Stimulated activated CD4-positive, alpha-beta T cell treated with anti-CD3 and anti-CD28 coated beads, TNF-alpha, amount 100 ng/mL, for 4 hours (primary cell): ENCODE data around the gene ARHGAP36.

Experiments
- DNase-seq, 3 experiments: peaks; one replicate each; pipeline ENCODE4 v3.0.0-alpha.2; 2020; ENCODE audit warnings: low read depth in 3 of 3

Gene ARHGAP36

DNA sequence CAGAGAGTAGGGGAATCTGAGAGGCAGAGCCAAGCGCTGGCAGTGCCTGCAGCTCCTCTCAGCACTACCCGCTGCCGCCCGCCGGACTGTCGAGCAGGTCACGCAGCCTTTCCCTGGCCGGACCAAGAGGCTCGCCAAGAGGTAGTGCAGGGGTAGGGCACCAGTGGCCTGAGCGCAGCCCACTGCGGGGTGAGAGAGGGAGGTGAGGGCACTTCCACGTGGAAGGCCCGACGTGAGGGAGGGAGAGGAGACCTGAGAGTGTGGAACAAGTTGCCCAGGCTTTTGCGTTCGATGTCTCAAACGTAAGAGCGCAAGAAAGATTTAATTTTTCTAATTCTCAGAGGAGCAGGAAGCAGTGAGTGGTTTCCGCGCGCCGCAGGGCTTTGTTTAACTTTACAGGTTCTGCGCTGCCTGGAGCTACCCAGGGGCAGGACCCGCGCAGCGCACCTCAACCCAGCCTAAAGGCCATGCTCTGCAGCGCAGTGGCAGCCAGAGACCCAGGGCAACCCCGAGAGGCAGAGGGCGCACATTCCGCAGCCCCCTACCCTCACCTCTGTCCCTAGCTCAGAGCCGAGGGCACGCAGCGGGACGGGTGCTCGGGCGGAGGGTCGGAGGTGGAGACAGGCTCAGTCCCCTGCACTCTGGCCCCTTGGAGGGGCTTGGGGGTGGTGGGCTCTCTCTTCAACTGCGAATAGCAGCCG lies 14.9 kb downstream of the ARHGAP36 start:
- DNase-seq: no peak

- no peak for DNase-seq
Observed at GRCh38 chrX:131073607-131074006, 15.5 kb downstream of the ARHGAP36 start.

- DNase-seq: no peak
Observed at GRCh38 chrX:131081772-131082740, 23.9 kb downstream of the ARHGAP36 start.

DNA sequence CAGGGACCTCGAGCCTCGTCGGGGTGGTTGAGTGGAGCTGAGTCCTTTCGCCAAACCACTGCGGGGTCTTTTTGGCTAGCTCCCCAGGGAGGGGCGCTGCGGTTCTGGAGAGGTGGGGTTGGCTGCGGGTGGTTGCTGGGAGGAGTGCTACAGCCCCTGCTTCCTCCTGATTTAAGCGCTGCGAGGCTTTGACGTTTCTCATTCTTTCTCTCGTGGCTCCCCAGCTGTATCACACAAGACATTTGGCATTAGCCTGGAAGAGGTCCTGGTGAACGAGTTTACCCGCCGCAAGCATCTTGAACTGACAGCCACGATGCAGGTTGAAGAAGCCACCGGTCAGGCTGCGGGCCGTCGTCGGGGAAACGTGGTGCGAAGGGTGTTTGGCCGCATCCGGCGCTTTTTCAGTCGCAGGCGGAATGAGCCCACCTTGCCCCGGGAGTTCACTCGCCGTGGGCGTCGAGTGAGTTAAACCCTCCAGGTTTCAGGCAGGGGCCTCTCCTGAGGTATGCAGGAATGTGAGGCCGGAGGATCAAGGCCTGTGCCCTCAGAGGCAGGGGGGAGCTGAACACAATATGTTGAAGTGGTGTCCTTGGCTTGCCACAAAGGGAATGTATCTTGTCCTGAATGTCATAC lies 25.5 kb downstream of the ARHGAP36 start:
- no peak for DNase-seq

DNA sequence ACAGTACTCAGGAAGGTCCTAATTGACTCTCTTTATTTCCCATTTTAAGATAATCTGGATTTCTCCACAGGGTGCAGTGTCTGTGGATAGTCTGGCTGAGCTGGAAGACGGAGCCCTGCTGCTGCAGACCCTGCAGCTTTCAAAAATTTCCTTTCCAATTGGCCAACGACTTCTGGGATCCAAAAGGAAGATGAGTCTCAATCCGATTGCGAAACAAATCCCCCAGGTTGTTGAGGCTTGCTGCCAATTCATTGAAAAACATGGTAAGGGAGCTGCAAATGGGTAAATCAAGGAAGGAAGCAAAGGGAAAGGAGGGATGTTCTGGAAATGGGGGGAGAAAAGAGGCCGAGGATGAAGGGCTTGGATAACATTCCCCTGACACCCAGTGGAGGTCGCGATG lies 26.0 kb downstream of the ARHGAP36 start:
- DNase-seq: no peak

DNA sequence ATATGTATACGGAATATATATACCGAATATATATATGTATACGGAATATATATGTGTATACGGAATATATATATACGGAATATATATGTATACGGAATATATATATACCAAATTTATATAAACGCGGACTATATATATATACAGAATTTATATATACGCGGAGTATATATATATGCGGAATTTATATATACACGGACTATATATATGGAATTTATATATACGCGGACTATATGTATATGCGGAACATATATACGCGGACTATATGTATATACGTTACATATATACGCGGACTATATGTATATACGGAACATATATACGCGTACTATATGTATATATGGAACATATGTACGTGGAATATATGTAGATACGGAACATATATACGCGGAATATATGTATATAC lies 78.6 kb downstream of the ARHGAP36 start:
- no peak for DNase-seq

DNA sequence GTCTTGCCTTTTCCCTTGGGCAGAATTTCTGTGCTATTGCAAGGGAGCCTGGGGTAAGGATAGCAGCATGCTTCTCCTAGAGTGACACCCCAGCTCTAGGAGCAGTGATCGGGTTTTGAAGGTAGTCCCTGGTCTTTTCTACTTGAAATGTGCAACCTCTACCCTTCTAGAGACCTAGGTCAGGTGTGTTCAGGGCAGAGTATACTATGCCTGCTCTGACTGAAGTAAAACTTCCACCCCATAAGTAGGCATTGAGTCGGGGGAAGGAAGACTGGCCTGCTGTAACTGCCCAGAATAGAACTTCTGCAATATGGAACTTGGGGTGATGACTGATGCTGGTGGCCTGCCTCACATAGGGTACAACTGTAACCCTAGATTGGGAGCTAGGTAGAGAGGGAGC lies 80.9 kb downstream of the ARHGAP36 start:
- no peak for DNase-seq
